Chondrocyte (in vitro differentiated cells): Measurements from ENCODE around the gene PGBD2. TPM values are rescaled to one million over a fixed set of nuclear protein-coding genes. Genes with fewer than 3 reads are reported as not detected.
A peak's percentile ranks its signal among the peaks of the same experiment; 100 is the strongest.
"Not testable (repeated sequence)": the region's sequence is repeated elsewhere in the genome, so short reads cannot be mapped to it uniquely, and the experiment has no call there.

ENCODE experiments used
- DNase-seq: peaks from one replicate; pipeline ENCODE4 v3.0.0; 2021; ENCODE audit warnings: mixed read lengths, low spot score
- H3K27ac Mint-ChIP-seq: one replicate; pipeline ENCODE4 v1.8.0; 2021; ENCODE audit warnings: mild to moderate bottlenecking, moderate library complexity, mixed read lengths; ENCODE audit not compliant: unreplicated experiment
- H3K27me3 Mint-ChIP-seq: 2 replicates; pipeline ENCODE4 v1.8.0; 2021; ENCODE audit warnings: low read depth, mixed read lengths
- H3K36me3 Mint-ChIP-seq: 2 replicates; pipeline ENCODE4 v1.8.0; 2021; ENCODE audit warnings: low read depth, mixed read lengths
- H3K4me1 Mint-ChIP-seq: 2 replicates; pipeline ENCODE4 v1.8.0; 2021; ENCODE audit warnings: low read depth, mild to moderate bottlenecking, mixed read lengths
- H3K4me3 Mint-ChIP-seq: one replicate; pipeline ENCODE4 v1.8.0; 2021; ENCODE audit warnings: mild to moderate bottlenecking, moderate library complexity, mixed read lengths; ENCODE audit not compliant: unreplicated experiment
- H3K9me3 Mint-ChIP-seq: 2 replicates; pipeline ENCODE4 v1.8.0; 2021; ENCODE audit warnings: low read depth, mixed read lengths
- CTCF ChIP-seq: fragments of 200-600 bp; sonication (generic); IDR thresholded peaks from 2 replicates; pipeline ENCODE4 v1.5.0; 2021; ENCODE audit warnings: antibody characterized with exemption, mild to moderate bottlenecking, moderate library complexity
- total RNA-seq: library from RNA; stranded (reverse); gene quantifications from 3 replicates; pipeline ENCODE4 v1.2.1, GENCODE V29; 2021

Gene PGBD2
- total RNA-seq, 1 donor from 2014 or later: 5.2 TPM

- DNase-seq: no peak
- Mint-ChIP-seq H3K36me3 (peaks cover 34% of the 10 kb centered on the region), H3K9me3 (no peaks in the 10 kb centered on the region)
Observed at GRCh38 chr1:248913933-248914332, 7.9 kb downstream of the PGBD2 start.

DNA sequence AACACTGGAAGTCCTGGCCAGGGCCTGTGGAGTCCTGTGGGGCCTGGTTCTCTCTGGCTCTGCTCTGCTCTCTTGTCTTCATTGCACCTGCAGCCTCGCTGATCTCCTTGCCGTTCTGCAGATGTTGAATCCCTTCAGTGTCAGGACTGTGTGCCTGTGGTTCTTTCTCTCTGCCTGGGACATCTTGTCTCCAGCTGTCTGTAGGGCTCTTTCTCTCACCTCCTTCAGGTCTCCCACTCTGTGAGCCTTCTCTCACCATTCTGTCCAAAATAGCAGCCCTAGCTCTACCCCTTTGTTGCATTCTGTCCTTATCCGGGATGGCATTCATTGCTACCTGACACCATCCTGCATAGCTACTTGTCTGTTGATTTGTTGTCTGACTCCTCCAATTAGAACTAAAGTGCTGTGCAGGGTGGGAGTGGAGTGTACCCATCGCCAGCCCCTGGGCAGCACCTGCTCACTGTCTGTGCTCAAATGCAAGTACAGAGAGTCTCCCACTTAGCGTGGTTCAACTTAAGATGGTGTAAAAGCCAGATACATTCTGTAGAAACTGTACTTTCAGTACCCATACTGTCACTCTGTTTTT is 8.9 kb downstream of the PGBD2 start:
- H3K27me3 Mint-ChIP-seq: no peaks in the 10 kb centered on the region
- H3K36me3 Mint-ChIP-seq: peaks cover 39% of the 10 kb centered on the region
- no peak overlapping the region for H3K4me3 Mint-ChIP-seq
- H3K4me1 Mint-ChIP-seq: peaks cover 6% of the 10 kb centered on the region
- TF ChIP-seq CTCF: no peak
- no peak for DNase-seq
- H3K27ac Mint-ChIP-seq: no peak overlapping the region
- H3K9me3 Mint-ChIP-seq: no peaks in the 10 kb centered on the region

More at GRCh38 chr1:248913933-248914332, 7.9 kb downstream of the PGBD2 start:
- no peak for TF ChIP-seq CTCF
- Mint-ChIP-seq H3K27me3 (no peaks in the 10 kb centered on the region), H3K4me1 (no peaks in the 10 kb centered on the region), H3K27ac (no peak overlapping the region), H3K4me3 (no peak overlapping the region)

- Mint-ChIP-seq H3K36me3 (peaks cover 44% of the 10 kb centered on the region), H3K4me3 (no peak overlapping the region), H3K27me3 (no peaks in the 10 kb centered on the region), H3K27ac (no peak overlapping the region), H3K4me1 (peaks cover 6% of the 10 kb centered on the region), H3K9me3 (peaks cover 3% of the 10 kb centered on the region)
- no peak for TF ChIP-seq CTCF
- DNase-seq: no peak
Observed at GRCh38 chr1:248918131-248918530, 12.1 kb downstream of the PGBD2 start.

DNA sequence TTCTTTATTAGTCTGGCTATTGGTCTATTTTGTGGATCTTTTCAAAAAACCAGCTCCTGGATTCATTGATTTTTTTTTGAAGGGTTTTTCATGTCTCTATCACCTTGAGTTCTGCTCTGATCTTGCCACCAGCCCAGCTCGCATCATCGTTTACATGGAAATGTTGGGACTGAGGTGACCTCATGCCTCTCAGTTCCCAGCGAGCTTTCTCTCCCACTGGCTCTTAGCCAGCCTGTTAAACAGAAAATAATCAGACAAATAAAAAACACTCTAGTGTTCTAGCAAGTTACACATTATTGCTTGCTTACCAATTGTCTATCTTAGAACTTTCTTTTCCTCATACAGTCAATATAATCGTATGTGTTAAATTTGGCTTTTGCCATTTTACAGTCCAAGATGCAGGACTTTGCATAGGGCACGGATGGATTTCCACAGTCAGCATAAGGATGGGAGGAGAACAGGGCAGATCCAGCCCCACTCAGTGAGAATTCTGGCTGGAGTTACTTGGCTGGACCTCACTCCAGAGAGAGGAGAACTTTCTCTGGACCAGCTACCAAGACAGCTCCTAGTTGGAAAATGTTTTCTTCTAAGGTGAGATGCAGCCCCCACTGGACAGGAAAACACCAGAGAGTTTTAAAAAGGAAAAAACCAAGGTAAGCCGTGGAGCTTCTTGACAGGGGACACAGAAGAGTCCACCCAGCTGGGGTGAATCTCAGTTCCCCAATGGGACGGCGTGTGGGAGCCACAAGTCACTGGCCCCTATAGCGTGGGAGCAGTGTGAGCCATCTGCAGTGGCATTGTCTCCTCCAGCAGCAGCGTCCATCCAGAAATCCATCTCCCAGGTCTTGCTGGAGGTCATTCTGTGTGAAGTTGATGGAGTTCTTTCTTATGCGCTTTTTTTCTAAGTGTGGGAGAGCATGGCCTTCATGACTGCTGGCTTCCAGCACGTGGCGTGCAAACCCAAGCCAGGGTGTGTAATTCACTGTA is 17.6 kb downstream of the PGBD2 start:
- Mint-ChIP-seq H3K9me3 (peaks cover 3% of the 10 kb centered on the region), H3K27me3 (no peaks in the 10 kb centered on the region), H3K4me3 (no peak overlapping the region), H3K36me3 (peaks cover 17% of the 10 kb centered on the region), H3K27ac (no peak overlapping the region), H3K4me1 (peaks cover 32% of the 10 kb centered on the region)
- no peak for DNase-seq
- no peak for TF ChIP-seq CTCF

GRCh38 chr1:248924696-248925532 is 18.9 kb downstream of the PGBD2 start:
- Mint-ChIP-seq H3K36me3 (peaks cover 11% of the 10 kb centered on the region), H3K4me3 (no peak overlapping the region), H3K27me3 (no peaks in the 10 kb centered on the region), H3K27ac (no peak overlapping the region), H3K4me1 (peaks cover 34% of the 10 kb centered on the region), H3K9me3 (peaks cover 3% of the 10 kb centered on the region)
- peak; percentile 84 for TF ChIP-seq CTCF
- DNase-seq: no peak

- not testable (repeated sequence) for H3K27me3 Mint-ChIP-seq, H3K27ac Mint-ChIP-seq, DNase-seq, H3K4me3 Mint-ChIP-seq, H3K36me3 Mint-ChIP-seq, H3K9me3 Mint-ChIP-seq
- H3K4me1 Mint-ChIP-seq: peaks cover 34% of the 10 kb centered on the region
Observed at GRCh38 chr1:248925859-248926258, 19.8 kb downstream of the PGBD2 start.
